Stimulated activated CD4-positive, alpha-beta T cell treated with anti-CD3 and anti-CD28 coated beads, Interleukin-1b, Interleukin-23, amount 100 ng/mL, for 4 hours (primary cell): ENCODE data around the gene SYTL3.

Experiments
- DNase-seq, 2 donors: peaks; one replicate each; pipeline ENCODE4 v3.0.0-alpha.2; 2020; ENCODE audit warnings: low read depth in 2 of 2

SYTL3 gene

DNA sequence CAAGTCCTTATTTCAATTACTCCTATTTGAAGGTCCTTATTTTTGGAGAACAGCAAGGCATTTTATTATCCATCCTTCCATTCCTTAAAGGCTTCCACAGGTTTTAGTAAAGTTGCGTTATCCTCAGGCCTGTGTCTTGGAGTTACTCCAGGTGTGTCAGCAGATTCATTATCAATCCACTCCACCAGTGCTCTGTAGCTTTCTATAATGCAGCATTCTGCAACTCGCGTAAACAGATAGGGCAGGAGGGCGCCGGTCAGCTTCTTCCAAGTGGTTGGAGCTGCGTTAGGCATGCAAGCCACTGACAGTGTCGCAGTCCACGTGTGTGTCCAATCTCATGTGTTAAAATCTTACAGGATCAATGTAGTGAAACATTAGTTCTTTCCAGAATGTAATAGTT, 75.8 kb downstream of the SYTL3 start:
- no peak for DNase-seq

GRCh38 chr6:158729906-158730540, 80.2 kb downstream of the SYTL3 start:
- no peak for DNase-seq

GRCh38 chr6:158730541-158730907, 80.7 kb downstream of the SYTL3 start:
- DNase-seq = no peak

GRCh38 chr6:158735009-158735408, 85.2 kb downstream of the SYTL3 start:
- DNase-seq = no peak

- no peak for DNase-seq
Measured at GRCh38 chr6:158737082-158737709, 87.3 kb downstream of the SYTL3 start.

- DNase-seq = no peak
Measured at GRCh38 chr6:158737710-158738615, 88.1 kb downstream of the SYTL3 start.

- DNase-seq = no peak
Measured at GRCh38 chr6:158739673-158740072, 89.8 kb downstream of the SYTL3 start.

GRCh38 chr6:158743033-158743651, 93.3 kb downstream of the SYTL3 start:
- no peak for DNase-seq

DNA sequence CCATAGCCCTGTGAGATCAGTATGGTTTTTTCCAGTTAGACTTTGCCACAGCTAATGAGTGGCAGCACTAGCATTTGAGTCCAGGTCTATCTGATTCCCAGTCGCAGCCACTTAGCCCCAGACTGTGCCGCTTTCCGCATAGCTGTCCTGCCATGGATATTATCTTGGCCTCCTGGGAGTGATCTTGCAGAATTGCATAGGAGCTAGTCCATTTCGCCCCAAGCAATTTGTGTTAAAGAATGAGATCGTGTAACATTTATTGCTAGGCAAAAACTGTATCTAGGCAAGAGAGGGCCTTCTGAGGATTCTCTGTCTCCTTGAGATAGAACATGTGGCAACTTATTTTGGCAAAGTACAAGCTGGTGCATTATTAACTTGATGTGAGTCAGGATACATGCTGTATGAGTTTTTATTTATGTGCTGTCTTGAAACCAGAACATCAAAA, 95.2 kb downstream of the SYTL3 start:
- no peak for DNase-seq

GRCh38 chr6:158751224-158751623, 101.4 kb downstream of the SYTL3 start:
- DNase-seq = no peak

DNA sequence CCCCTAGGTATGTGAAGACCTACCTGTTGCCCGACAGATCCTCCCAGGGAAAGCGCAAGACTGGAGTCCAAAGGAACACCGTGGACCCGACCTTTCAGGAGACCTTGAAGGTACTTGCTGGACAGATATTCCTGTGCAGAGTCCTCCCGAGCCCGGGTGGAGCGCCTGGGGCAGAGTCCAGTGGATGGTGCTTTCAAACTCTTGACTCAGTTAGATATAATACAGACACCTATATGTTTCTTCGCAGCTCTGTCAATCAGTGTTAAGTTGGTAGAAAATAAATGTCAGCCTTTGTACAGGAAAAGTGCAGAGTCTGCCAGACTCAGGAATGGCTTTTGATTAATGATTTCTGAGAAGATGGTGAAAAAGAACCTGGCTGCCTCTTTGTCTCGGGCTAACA, 102.1 kb downstream of the SYTL3 start:
- DNase-seq = no peak

GRCh38 chr6:158752613-158753012, 102.8 kb downstream of the SYTL3 start:
- no peak for DNase-seq

DNA sequence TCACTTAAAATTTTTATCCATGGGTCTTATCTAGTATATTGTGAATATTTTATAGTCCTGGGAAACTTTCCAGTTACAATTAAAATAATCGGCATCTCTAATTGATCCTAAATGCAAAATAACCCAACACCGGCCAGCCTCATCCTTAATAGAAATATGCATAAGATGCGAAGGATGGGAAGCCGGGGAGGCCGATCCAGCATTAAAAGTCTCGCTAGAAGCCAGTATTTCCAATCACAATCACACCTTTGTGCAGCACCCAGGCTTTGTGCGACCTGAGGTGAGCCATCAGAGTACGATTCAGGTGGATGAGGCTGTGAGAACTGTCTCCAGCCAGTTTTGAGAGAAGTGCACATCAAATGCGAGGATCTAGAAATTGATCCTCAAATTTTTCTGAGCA, 104.0 kb downstream of the SYTL3 start:
- no peak for DNase-seq

DNA sequence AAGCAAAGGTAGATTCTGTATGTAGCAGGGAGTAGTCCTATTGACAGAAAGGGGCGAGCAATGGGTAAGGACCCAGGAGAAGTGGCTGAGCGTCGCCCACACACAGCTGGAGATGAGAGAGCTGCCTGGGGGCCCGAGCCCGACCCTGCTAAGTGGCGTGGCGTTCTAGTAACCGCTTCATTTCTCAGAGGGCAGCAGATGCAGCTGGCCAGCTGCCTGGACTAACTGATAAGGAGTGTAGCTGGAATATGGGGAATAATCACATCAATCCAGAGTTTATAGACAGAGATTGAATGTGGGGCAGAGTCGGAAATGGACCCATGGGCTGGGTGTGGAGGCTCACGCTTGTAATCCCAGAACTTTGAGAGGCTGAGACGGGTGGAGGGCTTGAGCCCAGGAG, 104.9 kb downstream of the SYTL3 start:
- DNase-seq = no peak

DNA sequence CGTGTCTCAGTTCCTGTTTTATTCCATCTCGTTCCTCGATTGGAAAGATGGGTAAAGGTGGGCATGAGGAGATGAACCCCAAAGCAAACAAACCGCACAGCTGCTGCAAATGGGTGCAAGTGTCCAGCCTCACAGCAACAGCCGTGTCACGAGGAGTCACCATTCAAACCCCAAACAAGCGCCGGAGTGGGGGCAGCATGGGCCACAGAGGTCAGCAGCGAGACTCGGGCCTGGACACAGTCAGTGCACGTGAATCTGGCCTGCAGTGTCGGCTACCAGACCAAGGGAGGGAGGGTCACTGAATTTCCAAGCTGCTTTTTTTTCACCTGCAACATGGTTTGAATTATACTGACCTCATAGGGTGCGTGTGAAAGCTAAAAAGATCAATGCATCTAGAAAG, 105.8 kb downstream of the SYTL3 start:
- DNase-seq = no peak

DNA sequence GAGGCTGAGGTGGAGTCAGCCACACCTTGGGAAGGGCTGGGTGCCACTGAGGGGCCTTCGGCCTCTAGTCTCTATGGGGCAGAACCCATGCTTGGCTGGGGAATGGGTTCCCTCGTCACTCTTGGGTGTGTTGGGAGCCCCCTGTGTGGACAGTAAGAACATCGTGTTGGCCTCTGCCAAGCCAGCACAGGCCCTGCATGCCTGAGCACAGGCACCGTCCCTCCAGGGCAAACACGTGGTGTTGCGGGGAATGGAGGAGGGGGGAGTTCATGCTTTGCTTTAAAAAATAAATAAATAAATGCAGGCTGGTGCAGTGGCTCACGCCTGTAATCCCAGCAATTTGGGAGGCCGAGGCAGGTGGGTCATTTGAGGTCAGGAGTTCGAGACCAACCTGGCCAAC, 106.3 kb downstream of the SYTL3 start:
- DNase-seq = no peak

- DNase-seq = no peak
Measured at GRCh38 chr6:158756977-158757752, 107.3 kb downstream of the SYTL3 start.

- no peak for DNase-seq
Measured at GRCh38 chr6:158757753-158758090, 107.9 kb downstream of the SYTL3 start.

DNA sequence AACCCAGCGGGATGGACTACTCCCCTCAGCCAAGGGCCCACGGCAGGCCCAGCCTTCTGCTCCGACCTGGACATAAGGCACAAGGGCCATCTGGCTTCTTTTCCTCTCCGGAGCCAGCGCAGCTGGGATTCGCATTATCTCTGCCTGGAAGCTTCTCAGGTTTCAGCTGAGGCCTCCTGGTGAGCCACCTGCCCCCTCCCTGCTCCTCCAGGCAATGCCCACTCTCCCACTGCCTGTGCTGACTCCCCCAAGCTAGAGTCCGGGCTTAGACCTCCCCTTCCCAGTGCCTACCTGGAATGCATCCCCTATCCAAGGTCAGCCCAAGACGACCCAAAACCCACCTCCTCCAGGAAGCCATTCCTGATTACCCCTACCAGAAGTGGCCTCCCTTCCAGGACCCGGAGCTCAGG, 108.6 kb downstream of the SYTL3 start:
- DNase-seq = no peak

DNA sequence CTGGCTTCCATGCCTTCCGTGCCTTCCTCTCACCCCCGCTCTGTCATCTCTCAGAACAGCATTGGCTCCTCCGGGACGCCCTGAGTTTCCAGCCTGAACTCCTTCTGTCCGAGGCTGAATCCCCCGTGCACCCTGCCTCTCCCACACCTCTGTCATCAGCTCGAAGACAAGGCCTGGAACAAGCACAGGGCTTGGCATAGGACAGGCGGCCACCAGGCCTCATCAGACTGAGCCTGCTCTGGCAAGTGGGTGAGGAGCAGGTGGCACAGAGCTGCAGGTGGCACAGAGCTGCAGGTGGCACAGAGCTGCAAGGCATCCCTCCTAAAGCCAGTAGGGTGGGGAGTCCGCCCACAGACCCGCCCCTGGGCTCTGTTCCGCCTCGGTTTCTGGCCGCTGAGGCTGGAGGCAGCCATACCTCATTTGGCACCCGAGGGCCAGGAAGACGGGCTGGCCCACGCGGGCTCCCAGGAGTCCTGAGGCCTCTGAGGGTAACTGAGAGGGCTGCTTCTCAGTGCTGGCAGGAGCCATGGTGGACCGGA, 109.2 kb downstream of the SYTL3 start:
- no peak for DNase-seq

DNA sequence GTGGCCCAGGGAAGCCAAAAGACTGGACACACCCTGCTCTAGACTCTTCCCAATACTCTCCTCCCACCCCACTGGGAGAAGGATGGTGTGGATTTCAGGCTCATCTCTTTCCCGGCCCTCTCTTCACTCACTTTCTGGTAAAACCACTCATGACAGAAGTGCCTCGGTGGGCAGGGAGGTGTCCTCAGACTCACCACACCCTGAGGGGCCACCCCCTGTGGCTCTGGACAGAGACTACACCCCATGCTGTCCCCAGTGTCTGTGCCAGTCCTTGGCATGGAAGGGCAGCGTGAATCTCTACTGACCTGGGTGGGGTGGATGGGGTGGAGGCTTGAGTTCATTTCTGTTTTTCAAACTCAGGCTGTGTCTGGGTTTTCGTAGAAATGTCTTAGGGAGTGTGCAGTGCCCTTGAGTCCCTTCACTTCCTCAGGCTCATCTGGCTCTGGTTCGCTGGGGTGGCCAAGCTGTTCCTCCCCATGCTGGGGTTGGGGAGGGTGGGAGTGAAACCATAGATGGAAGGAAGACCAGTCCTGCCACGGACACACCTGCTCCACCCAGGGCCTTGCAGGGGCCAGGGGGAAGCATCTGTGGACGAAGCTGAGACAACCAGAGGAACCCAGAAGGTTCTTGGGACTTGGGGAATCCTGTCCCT, 110.2 kb downstream of the SYTL3 start:
- DNase-seq = no peak
